GM19397 (cell line): Measurements from ENCODE around the gene RNF166.

Source experiments
- ATAC-seq: cut with Tn5 transposase; IDR thresholded peaks from one replicate; pipeline ENCODE4 v1.9.1; 2021; ENCODE audit warnings: mild to moderate bottlenecking, moderate library complexity; ENCODE audit not compliant: unreplicated experiment

The RNF166 gene

GRCh38 chr16:88706229-88706964 lies at the start of gene RNF166, which contains the start of gene CTU2:
TSS of gene RNF166 (minus strand) at chr16:88706408. CDS start at chr16:88706325, 83 bp downstream.
TSS of gene CTU2 (plus strand) at chr16:88706503. CDS start at chr16:88706531, 28 bp downstream.
- peak; percentile 64 for ATAC-seq

GRCh38 chr16:88754912-88755744 lies 48.9 kb upstream of the RNF166 start:
- no peak for ATAC-seq

GRCh38 chr16:88754109-88754911 lies 48.1 kb upstream of the RNF166 start:
- ATAC-seq, result no peak

- no peak for ATAC-seq
Measured at GRCh38 chr16:88753602-88754001, 47.4 kb upstream of the RNF166 start.

- ATAC-seq, result no peak
Measured at GRCh38 chr16:88753191-88753590, 47.0 kb upstream of the RNF166 start.

GRCh38 chr16:88752386-88753002 lies 46.3 kb upstream of the RNF166 start:
- ATAC-seq, result no peak

- ATAC-seq, result no peak
Measured at GRCh38 chr16:88750854-88751253, 44.6 kb upstream of the RNF166 start.

- no peak for ATAC-seq
Measured at GRCh38 chr16:88749358-88749757, 43.1 kb upstream of the RNF166 start.

GRCh38 chr16:88748364-88748763 lies 42.2 kb upstream of the RNF166 start:
- ATAC-seq, result no peak

- no peak for ATAC-seq
Measured at GRCh38 chr16:88747588-88748301, 41.5 kb upstream of the RNF166 start.

GRCh38 chr16:88746506-88746905 lies 40.3 kb upstream of the RNF166 start:
- ATAC-seq, result no peak

- ATAC-seq, result no peak
Measured at GRCh38 chr16:88744577-88745521, 38.6 kb upstream of the RNF166 start.

- no peak for ATAC-seq
Measured at GRCh38 chr16:88743693-88744576, 37.7 kb upstream of the RNF166 start.

- no peak for ATAC-seq
Measured at GRCh38 chr16:88742896-88743605, 36.8 kb upstream of the RNF166 start.

- ATAC-seq, result no peak
Measured at GRCh38 chr16:88741368-88741767, 35.2 kb upstream of the RNF166 start.

GRCh38 chr16:88740727-88741055 lies 34.5 kb upstream of the RNF166 start:
- ATAC-seq, result no peak

GRCh38 chr16:88739977-88740726 lies 33.9 kb upstream of the RNF166 start:
- ATAC-seq, result no peak
